HG03469 (cell line): ENCODE results near the gene MEOX2.

Source experiments
- ATAC-seq: cut with Tn5 transposase; IDR thresholded peaks from one replicate; pipeline ENCODE4 v1.9.1; 2021; ENCODE audit warnings: mild to moderate bottlenecking, moderate library complexity, moderate number of reproducible peaks; ENCODE audit not compliant: unreplicated experiment

The MEOX2 gene

DNA sequence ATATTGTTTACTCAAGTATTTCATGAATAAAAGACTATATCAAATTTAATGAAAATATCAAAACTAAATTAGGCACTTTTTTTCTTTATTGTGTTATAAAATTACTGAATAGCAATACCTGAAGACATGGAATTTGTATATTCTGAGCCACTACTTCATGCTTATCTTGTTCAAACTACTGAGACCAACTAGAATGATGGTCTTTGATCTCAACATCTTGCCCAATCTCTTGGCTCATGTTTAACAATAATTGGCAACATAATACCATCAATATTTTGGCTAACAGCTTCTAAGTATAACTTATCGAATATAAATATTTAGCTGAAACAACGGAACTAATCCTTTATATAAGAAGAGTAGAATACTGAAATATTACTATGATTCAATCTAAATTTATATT is 68.2 kb downstream of the MEOX2 start:
- ATAC-seq = no peak

DNA sequence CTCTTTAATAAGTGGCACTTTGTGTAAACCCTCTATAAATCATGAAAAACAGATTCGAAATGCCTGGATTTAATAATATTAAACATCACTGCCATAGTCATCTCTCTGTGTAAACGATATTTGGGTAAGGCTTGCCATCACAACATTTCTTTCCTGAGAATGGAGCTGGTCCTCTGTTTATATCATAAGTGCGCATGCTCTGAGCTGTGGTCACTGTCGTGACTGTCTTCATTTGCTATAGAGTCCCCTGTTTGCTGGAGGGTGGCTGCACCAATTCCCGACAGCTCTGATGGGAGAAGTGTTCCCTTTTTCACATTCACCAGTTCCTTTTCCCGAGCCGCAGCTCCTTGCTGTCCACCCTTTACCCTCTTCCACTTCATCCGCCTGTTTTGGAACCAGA is 74.3 kb downstream of the MEOX2 start:
- no peak for ATAC-seq

DNA sequence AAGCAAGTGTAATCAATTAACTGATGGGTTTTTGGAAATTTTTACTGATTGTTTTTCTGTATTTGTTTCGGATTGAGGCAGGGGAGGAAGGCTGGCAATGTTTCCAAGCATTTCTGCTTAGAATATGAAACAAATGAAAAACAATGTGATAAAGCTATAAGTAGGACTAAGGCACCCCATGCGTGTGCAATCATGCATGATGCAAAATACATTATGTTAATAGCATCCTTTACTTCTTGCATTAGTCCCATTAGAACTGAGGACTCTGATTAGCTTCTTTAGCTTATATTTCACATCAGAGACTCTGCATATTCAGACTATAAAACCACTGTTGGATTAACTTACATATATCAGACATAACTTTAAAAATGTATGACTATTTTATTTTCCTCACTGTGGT is 76.0 kb downstream of the MEOX2 start:
- ATAC-seq = no peak

DNA sequence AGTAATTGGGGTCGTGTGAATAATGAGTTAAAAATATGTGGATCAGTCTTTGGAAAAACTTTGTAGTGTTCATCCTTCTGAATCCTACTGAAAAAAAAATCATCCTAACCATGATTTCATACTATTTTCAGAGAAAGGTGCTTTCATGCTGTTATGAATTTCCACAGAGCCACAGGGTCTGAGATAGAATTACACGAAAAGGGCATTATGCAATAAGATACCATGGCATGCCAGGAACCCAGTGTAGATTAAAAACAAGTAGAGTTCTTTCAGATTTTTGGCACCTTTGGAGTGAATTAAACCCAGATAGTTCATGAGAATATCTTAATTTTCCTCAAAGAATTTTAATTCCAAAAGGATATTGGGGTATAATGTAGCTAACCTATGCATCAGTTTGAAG is 77.2 kb downstream of the MEOX2 start:
- no peak for ATAC-seq

DNA sequence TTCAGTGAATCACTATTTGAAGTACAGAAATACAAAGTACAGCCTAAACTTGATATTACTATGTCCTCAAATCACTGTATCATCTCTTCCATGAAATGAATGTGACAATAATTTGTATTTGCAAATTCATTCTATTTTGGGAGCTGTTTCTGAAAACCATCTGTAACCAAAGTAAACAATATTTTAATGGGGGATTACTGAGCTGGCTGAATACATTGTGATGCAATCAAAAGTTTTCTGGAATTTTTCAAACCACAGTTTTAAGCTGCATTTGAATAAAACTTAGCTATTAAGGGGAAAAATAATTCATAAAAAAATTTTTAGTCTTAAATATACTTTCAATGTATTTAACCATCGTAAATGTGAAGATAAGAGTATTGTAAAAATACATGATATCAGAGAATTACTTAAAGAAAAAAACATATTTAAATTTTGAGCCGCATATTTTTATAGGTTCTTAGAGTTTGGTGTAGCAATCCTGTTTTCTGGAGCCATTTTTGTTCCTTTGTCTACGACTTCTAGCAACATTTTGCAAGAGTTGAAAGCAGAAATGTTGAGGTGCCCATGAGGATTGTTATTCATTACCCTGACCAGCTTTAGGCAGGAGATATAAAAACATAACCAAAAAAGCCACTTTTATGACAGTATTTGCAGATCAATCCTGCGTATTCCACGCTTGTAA is 78.8 kb downstream of the MEOX2 start:
- ATAC-seq = no peak

DNA sequence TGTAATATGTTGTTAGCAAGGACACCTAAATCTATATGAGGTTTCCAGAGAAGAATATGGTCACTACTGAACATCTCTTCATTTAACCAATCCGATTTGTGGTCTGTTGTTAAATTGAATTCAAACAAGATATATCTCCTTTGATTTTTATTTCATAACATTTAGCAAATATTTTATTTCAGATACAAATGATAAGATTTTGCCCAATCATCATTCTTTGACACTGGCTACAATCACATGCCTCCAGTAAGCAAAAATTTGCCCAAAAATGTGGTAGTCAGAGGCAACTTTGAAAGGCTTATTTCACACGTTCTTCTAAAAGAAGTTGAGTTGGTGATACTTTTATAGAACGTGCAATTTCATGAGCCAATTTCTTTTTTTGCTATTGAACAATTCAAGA is 79.9 kb downstream of the MEOX2 start:
- no peak for ATAC-seq

DNA sequence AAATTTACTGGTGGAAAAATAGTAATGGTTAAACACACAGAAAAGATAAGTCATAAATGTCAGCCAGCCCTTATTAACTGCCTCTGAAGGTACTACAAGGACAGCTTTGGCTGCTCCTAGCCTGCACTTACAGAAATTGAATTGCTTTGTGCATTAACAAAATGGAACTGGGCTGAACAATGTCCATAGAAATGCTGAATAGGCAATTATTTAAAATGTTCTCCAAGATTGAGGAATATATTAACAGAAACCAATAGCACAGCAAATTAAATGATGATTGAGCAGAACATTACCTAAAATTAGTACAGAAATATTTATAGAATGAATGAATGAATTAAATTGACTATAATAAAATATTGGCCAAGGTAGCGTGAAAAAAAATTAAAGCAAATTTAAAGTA is 82.3 kb downstream of the MEOX2 start:
- ATAC-seq = no peak

DNA sequence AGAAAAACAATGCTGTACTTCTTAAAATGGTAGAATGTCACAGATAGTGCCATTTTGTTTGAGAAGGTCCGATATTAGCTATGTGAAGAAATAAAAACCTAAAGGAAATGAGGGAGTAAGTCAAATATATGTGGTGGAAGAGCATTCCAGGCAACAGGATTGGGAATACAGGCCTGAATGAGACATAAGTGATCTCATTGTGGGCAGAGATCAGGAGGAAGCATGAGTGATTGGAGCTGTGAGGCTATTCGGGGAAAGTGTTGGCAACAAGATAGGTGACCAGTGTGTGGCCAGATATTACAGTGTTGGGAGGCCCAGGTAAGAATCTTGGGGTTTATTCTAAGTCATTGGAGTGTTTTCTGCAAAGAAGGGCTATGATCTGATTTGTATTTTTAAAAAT is 83.4 kb downstream of the MEOX2 start:
- ATAC-seq = no peak

DNA sequence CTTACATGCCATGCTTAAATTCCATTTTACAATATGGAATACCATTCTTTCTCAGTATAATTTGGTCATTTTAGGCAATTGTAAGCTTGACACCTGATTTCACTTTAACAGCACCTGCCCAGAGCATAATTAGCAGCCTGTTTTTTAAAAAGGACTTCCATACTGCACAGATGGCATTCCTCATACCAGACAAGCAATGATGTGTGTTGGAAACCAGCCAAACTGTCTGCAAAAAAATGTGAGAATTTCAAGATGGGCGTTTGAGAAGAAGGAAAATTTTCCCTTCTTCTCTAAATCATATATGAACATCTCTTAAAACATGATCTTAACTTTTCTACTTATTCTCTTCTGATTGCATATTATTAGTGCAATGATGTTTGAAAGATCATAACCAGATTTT is 84.2 kb downstream of the MEOX2 start:
- ATAC-seq = no peak

DNA sequence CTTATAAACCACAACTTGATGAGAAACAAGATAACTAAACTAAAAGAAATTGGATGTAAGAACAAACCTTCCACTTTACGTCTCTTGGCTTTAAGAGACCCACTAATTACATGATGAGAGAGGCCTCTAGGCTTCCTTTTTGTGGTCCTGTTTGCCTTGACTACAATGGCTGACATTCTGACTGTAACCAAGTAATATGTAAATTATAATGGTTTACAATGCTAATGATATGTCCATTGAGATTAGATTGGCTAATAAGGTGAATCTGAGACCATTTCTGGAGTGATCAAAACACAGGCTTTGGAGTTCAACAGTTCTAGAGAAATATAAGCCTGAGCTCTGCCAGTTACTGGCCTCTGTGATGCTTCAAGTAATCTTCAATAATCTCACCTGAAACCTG is 85.3 kb downstream of the MEOX2 start:
- no peak for ATAC-seq

DNA sequence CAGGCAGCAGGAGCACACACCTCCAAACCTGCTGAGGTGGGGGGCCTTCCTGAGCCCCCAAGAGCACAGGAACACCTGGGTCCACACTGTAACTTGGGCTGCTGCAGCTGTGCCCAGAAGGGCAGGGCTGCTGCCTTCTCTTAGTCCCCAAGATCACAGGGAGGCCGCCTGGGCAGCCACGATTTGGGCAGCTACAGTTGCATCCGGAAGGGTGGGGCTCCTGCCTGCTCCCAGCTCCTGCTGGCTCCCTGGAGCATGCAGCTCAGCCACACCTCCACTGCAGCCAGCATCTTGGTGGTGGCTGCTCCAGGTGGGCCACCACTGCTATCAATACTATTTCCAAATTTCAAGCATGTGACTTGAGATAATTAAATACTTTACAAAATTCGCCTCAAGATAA is 86.2 kb downstream of the MEOX2 start:
- ATAC-seq = no peak

DNA sequence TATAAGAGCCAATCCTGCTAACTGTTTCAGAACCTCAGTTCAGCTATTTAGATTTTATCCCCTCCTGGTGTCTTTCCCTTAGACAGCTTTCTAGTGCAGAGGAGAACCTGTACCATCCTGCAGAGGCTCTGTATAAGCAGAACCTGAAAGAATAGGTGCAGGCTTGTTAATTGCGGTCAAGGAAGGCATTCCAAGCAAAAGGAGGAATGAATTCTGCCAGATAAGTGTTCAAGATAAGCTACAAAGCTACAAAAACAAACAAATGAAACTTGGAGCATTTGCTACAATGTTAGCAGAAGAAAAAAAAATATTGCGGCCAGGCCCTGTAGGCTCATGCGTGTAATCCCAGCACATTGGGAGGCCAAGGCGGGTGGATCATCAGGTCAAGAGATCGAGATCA is 92.0 kb downstream of the MEOX2 start:
- ATAC-seq = no peak

DNA sequence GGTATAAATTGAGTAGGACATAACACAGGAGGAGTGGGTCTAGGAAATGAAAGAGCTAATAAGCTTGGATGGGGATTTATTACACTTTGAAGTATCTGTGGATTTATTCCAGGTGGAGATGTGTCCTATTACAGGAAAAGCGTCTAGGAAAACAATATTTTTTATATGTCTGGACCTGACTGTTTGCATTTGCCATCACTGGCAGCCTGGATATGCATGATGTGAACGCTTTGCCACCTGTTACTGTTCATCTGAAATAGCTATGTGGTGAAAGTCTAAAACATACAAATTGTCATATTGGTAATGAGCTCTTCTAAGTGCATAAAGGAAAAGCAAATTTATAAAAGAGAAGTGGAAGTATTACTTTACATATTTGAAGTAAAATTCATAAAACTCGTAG is 93.1 kb downstream of the MEOX2 start:
- ATAC-seq = no peak

DNA sequence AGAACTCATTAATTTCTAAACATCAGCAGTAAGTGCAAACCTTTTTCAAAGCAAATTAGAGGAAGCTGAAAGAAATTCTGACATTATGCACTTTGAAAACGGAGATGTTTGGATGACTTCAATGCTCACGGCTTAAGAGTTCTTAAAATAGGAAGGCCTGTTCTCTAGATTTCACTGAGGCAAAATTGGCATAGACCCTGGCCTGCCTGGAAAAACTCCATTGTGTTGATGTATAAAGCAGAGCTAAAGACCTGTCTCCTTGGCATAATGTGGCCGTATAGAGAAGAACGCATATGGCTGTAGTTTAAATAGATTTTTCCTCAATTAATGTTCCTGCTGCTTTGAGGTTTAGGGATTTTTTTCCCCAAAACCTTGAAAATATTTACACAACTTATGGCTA is 100.2 kb downstream of the MEOX2 start:
- ATAC-seq = no peak

DNA sequence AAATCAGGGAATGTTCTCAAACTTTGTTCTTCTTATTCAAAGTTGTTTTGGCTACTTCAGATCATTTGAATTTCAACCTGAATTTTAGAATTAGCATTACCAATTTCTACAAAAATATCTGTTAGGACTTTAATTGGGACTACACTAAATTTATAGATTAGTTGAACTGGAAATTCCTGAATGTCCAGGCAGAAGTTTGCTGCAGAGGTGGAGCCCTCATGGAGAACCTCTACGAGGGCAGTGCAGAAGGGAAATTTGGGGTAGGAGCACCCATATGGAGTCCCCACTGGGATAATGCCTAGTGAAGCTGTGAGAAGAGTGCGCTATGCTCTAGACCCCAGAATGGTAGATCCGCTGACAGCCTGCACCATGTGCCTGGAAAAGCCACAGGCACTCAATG is 101.9 kb downstream of the MEOX2 start:
- ATAC-seq = no peak

DNA sequence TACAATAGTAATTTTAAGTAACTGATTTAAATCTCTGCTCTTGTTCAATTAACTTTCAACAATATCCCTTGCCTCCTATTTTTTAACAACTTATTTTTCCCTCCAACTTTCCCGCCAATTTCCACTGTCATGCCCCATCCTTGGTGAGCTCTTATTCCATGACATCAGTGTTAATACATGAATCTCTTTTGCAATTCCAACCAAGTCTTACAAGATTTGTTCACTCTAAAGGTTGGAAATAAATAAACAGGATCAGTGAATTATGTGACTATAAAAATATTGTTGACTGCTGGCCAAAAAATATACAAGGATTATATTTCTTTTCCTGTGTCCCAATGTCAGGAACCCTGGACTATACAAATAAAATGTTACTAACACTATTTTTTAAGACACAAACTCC is 103.7 kb downstream of the MEOX2 start:
- ATAC-seq = no peak

DNA sequence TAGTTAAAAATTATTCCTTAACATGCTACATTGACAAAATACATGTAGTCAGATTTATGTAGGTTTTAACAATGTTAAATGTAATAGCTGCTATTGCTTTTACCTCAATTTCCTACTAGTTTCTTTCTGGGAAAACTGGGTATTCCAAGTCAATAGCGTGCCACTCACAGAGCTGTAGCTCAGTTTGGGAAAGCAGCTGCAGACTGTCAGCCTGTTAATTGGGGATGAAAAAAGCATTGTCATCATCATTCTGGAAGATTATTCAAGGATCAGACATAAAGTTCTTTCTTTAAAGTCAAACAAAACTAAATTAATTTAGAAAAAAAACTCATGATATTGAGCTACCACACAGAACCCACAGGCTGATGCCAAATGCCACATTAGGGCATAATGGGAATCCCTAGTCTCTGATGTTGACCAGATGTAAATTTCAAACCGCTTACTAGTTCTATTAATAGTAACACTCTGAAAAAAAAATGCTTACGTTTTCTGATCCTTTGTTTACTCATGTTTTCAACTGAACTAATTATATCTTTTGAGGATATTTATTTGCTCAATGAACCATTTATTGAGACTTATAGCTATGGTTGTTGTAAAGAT is 105.0 kb downstream of the MEOX2 start:
- ATAC-seq = no peak

DNA sequence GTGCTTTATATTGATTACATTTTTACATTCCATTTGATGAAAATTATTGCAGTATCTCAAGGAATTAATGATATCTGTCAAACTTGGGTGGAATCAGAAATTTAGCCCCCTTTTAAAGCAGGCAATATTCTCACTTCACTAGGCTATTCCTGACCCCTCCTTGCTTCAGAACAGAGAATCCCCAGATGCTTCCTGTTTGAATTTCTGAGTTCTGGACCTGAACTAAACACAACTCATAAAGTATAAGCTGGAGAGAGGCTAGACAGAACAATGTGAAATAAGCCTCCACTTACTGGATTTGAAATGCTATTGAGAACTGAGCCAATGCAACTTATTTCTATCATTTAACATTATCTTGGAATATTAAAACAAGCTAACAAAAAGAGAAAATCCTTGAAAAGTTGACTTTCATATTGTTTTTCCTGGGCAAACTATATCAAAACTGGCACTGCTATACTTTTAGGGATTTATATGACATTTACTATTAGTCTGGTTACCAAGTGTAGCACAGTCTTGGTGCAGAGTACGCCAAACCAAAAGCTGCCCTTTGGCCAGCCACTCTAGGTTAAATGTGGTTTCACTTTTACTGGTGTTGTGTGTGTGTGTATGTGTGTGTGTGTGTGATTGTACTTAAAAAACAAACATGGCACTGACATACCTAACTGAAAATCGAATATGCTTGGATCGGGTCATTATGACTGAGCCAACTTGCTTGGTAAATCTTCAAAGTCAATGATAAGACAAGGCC is 105.7 kb downstream of the MEOX2 start:
- ATAC-seq = no peak

DNA sequence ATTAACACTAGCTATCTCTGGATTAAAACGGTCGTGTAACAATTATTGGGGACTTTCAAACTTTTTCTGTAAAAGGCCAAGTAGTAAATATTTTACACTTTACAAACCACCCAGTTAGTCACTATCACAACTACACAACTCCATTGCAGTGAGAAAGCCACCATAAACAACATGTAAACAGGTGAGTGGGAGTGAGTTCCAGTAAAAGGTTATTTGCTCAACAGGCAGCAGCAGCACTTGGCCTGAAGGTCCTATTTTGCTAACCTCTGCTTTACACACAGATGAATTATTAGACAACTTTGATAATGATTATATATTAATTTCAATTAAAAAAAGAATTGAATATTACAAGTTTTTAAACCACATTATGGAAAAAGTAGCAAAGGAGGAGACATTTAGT is 108.9 kb downstream of the MEOX2 start:
- no peak for ATAC-seq

DNA sequence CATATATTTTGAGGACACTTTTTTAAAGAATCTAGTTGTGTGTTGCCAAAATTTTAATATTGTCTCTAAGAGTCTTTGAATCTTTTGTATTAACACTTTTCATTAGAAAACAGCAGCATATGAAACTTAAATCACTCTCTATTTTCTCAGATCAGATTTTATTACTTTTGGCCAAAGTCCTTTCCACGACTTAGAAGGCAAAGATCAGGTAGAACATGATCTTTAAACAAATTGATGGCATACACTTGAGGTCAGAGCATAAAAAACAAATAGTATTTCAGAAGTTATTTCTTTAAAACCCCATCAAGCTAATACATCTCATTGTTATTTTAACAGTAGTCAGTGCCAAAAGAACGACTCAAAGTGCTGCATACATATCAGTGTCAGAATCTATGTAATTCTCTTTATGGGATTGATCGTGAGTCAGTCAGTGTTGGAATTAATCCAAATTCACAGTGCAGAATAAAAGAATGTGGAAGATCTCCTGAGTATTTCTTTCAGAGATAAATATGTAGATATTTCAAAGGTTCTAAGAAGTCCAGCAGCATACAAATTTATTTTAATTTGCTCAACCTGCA is 115.1 kb downstream of the MEOX2 start:
- ATAC-seq = no peak

DNA sequence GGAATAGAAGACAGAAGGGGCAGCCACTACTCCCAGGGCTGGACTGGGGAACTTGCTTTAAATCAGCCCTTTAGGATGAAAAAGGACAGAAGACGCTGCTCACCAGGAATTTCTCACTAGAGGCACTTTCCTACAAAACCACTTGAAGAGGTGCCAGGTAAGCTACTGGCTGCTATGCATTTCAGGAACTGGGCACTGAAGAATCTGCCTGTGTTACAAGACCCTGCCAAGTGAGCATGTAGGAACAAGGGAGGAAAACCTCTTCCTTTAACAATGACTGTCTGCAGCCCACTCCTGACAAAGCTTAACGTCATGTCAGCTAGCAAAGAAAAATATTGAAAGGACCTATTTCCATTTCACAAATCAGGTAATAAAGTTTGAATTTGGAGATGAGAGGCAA is 118.8 kb downstream of the MEOX2 start:
- ATAC-seq = no peak

DNA sequence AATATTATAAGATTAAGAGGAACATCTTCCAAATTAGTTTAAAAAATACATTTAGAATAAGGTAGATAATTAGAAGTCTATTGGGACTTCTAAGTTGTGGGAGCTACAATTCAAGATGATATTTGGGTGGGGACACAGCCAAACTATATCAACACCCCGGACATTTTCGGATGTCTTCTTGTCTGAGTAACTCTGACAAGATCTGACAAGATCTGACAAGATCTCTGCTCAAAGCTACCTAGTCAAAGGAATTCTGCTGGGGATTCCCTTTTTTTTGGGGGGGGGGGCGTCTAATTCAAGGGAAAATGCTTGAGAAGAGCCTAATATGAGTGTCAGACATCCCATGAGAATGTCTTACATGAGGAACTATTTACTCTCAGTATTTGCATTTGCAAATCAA is 119.4 kb downstream of the MEOX2 start:
- no peak for ATAC-seq
